Adipocyte (in vitro differentiated cells): ENCODE data around the gene PRMT6.
"Not testable (repeated sequence)": the region's sequence is repeated elsewhere in the genome, so short reads cannot be mapped to it uniquely, and the experiment has no call there.

ENCODE experiments used
- DNase-seq: peaks from one replicate; pipeline ENCODE4 v3.0.0-alpha.2; 2015; ENCODE audit warnings: low read depth
- H3K27me3 ChIP-seq: replicated peaks from 2 replicates; pipeline ENCODE4 v1.7.0; 2013; ENCODE audit warnings: mild to moderate bottlenecking, low read length, moderate library complexity; ENCODE audit not compliant: control insufficient read depth, insufficient read depth
- H3K36me3 ChIP-seq: 2 replicates; pipeline ENCODE4 v1.7.0; 2013; ENCODE audit warnings: low read length, mild to moderate bottlenecking, moderate library complexity; ENCODE audit not compliant: control insufficient read depth, insufficient read depth, severe bottlenecking
- H3K4me1 ChIP-seq: 2 replicates; pipeline ENCODE4 v1.7.0; 2013; ENCODE audit warnings: mild to moderate bottlenecking, low read length, moderate library complexity; ENCODE audit not compliant: control insufficient read depth, insufficient read depth
- H3K4me3 ChIP-seq: 2 replicates; pipeline ENCODE4 v1.7.0; 2013; ENCODE audit warnings: mild to moderate bottlenecking, low read length, moderate library complexity
- H3K9ac ChIP-seq: 2 replicates; pipeline ENCODE4 v1.7.0; 2013; ENCODE audit warnings: mild to moderate bottlenecking, low read length, moderate library complexity
- H3K9me3 ChIP-seq: 2 replicates; pipeline ENCODE4 v1.7.0; 2013; ENCODE audit warnings: mild to moderate bottlenecking, low read length, moderate library complexity; ENCODE audit not compliant: control insufficient read depth

PRMT6 gene

DNA sequence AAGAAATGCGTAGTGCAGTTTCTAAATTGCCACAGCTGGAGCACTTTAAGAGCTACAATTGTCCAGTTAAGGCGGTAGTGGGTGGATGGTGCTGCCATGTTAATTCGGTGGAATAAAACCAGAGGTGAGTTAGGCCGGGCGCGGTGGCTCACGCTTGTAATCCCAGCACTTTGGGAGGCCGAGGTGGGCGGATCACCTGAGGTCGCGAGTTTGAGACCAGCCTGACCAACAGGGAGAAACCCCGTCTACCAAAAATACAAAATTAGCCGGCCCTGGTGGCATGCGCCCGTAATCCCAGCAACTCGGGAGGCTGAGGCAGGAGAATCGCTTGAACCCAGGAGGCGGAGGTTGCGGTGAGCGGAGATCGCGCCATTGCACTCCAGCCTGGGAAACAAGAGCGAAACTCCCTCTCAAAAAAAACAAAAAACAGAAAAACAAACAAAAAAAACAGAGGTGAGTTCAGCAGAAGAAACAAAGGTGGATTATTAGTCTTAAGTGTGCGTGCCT is 502 bp upstream of the PRMT6 start:
- not testable (repeated sequence) for DNase-seq

DNA sequence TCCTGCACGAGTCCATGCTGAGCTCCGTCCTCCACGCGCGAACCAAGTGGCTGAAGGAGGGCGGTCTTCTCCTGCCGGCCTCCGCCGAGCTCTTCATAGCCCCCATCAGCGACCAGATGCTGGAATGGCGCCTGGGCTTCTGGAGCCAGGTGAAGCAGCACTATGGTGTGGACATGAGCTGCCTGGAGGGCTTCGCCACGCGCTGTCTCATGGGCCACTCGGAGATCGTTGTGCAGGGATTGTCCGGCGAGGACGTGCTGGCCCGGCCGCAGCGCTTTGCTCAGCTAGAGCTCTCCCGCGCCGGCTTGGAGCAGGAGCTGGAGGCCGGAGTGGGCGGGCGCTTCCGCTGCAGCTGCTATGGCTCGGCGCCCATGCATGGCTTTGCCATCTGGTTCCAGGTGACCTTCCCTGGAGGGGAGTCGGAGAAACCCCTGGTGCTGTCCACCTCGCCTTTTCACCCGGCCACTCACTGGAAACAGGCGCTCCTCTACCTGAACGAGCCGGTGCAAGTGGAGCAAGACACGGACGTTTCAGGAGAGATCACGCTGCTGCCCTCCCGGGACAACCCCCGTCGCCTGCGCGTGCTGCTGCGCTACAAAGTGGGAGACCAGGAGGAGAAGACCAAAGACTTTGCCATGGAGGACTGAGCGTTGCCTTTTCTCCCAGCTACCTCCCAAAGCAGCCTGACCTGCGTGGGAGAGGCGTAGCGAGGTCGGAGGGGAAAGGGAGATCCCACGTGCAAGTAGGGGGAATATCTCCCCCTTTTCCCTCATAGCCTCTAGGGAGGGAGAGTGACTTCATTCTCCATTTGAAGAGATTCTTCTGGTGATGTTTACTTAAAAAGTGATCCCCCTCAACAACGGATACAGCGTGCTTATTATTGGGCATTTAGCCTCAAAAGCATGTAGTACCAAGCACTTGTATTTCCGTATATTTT is 991 bp downstream of the PRMT6 start:
- no peaks in the 10 kb centered on the region for H3K9me3 ChIP-seq
- DNase-seq = peak; percentile 81
- peaks cover 4% of the 10 kb centered on the region for H3K36me3 ChIP-seq
- peak overlapping the region; percentile 96 for H3K9ac ChIP-seq
- peak overlapping the region; percentile 100 for H3K4me3 ChIP-seq
- peaks cover 6% of the 10 kb centered on the region for H3K4me1 ChIP-seq
- H3K27me3 ChIP-seq = no peaks in the 10 kb centered on the region

More for the DNA sequence above, 502 bp upstream of the PRMT6 start:
- not testable (repeated sequence) for H3K4me1 ChIP-seq, H3K36me3 ChIP-seq, H3K9me3 ChIP-seq, H3K27me3 ChIP-seq
- Histone ChIP-seq H3K9ac (peak overlapping the region; percentile 96), H3K4me3 (peak overlapping the region; percentile 100)

DNA sequence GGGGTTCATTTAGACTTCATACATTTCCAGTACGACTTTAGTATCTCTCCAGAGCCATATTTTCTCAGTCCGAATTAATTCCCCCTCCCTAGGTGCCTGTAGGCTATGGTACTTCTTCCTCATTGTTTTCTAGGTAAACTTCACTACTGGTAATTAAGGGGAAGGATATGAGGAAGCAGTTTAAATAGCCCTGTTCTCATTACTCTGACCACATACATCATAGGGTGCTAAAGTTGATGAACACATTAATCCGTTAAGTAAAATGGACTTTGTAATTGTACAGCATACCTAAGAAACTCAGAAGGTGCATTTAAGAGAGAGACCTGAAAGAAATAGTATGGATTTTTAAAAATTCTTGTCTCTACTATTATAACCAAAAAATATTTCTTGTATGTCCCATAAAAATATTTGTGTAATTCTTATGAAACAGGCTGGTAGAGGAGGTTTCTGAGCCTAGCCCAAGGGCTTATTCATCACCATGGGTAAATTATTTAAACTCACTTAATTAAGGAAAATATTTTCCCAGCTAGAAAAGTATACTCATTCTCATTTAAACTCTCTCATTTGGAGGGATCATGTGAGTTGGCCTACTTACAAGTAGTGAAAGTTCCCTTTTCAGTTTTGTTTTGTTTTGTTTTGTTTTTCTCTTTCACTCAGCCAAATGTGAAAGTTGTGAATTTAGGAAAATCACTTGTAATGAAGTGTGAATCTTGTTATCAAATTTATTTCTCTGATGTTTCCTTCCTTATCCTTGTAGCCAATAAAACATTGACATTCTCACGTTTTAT is 2.0 kb downstream of the PRMT6 start:
- Histone ChIP-seq H3K27me3 (no peaks in the 10 kb centered on the region), H3K9ac (no peak overlapping the region), H3K9me3 (no peaks in the 10 kb centered on the region), H3K4me3 (peak overlapping the region; percentile 100), H3K4me1 (peaks cover 6% of the 10 kb centered on the region), H3K36me3 (peaks cover 4% of the 10 kb centered on the region)
- peak; percentile 1 for DNase-seq

DNA sequence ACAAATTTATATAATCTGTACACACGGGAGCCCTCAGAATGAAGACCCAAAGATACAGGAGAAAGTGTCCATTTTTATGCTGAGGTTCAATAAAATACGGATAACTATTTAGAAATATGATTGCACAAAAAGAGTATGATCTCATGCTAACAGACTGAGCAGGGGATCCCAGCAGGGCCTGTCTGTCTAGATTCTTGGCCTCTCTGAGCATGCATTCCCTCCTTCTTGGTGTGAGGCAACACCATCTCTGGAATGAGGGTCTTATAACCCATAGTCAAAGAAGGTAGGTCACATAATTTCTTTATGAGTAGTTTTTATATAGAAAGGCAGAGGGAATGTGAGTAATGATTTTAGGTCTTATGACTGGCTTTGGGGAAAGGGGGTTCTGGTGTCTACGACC is 5.4 kb downstream of the PRMT6 start:
- peaks cover 4% of the 10 kb centered on the region for H3K36me3 ChIP-seq

DNA sequence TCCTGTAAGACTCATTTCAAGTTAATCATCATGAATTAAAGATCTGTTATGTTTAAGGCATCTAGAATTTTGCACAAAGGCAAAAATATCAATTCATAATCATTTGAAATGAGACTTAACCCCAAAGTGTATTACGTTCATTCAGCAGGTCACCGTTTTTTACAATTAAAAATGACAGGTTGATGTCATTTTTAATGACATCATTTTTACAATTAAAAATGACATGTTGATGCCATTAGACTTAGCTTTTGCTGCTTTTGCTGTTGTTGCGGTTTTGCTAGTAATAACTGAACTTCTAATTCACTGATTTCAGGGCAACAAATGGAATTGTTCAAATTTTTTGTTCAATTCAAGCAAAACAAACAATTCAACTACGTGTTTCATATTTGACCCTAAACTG is 17.0 kb downstream of the PRMT6 start:
- Histone ChIP-seq H3K9me3 (no peaks in the 10 kb centered on the region), H3K4me1 (no peaks in the 10 kb centered on the region), H3K4me3 (no peak overlapping the region), H3K36me3 (no peaks in the 10 kb centered on the region), H3K27me3 (no peaks in the 10 kb centered on the region), H3K9ac (no peak overlapping the region)
- DNase-seq = no peak

More for the DNA sequence above, 5.4 kb downstream of the PRMT6 start:
- Histone ChIP-seq H3K4me3 (no peak overlapping the region), H3K9me3 (no peaks in the 10 kb centered on the region), H3K27me3 (no peaks in the 10 kb centered on the region), H3K4me1 (peaks cover 6% of the 10 kb centered on the region), H3K9ac (no peak overlapping the region)
- no peak for DNase-seq

DNA sequence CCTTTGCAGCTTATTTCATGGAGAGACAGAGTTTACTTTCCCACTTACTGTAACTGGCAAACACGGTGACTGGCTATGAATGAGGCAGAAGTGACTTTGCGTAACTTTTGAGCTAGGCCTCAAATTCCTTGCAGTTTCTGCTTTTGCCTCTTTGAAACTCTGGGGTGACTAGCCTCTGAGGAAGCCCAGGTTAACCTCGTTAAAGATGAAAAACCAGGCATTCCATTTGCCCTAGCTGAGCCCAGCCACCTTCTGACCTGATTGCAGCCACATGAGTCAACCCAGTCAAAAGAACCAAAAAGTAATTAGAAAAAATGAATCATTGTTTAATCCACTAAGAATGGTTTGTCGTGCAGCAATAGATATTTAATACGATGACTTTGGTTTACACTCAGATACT is 20.4 kb downstream of the PRMT6 start:
- peak; percentile 35 for DNase-seq

DNA sequence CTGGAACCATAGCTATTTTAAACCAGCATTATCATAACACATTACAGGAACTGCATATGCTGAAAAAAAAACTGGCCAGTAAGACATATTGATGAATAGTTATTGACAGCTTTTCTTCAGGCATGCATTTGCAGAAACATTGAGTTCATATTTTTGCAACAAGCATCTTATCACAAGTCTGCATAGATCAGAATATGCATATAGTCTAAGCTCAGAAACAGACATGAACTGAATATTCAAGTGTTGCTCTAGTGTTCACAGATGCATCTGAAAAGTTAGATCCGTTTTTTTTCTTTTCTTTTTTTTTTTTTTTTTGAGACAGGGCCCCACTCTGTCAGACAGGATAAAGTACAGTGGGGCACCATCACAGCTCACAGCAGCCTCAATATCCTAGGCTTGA is 22.8 kb downstream of the PRMT6 start:
- no peak for DNase-seq
- Histone ChIP-seq H3K4me3 (no peak overlapping the region), H3K9me3 (peaks cover 10% of the 10 kb centered on the region), H3K4me1 (no peaks in the 10 kb centered on the region), H3K36me3 (no peaks in the 10 kb centered on the region), H3K27me3 (no peaks in the 10 kb centered on the region), H3K9ac (no peak overlapping the region)

More for the DNA sequence above, 20.4 kb downstream of the PRMT6 start:
- no peak overlapping the region for H3K4me3 ChIP-seq
- H3K4me1 ChIP-seq = no peaks in the 10 kb centered on the region
- no peaks in the 10 kb centered on the region for H3K27me3 ChIP-seq
- no peaks in the 10 kb centered on the region for H3K9me3 ChIP-seq
- H3K36me3 ChIP-seq = no peaks in the 10 kb centered on the region
- no peak overlapping the region for H3K9ac ChIP-seq

DNA sequence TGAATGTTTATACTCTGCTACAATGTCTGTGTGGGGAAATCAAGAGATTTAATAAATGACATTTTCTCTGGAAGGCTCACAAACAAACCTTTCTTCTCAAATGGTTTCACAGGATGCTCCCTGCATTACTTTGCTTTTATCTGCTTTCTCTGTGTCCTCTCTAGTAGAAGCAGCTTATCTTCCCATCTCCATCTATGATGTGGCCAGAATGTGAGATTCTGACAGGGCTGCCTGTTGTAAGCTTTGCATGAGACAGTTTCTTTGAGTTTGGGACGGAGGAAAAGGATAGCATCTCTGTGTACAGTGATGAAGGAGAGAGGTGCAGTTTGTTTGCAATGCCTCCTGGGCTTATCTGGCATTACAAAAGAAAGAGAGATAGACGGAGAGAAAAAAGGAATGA is 24.6 kb downstream of the PRMT6 start:
- H3K27me3 ChIP-seq = no peaks in the 10 kb centered on the region
- H3K9me3 ChIP-seq = peaks cover 15% of the 10 kb centered on the region
- no peaks in the 10 kb centered on the region for H3K36me3 ChIP-seq
- no peak for DNase-seq
- no peak overlapping the region for H3K9ac ChIP-seq
- no peaks in the 10 kb centered on the region for H3K4me1 ChIP-seq
- H3K4me3 ChIP-seq = no peak overlapping the region

DNA sequence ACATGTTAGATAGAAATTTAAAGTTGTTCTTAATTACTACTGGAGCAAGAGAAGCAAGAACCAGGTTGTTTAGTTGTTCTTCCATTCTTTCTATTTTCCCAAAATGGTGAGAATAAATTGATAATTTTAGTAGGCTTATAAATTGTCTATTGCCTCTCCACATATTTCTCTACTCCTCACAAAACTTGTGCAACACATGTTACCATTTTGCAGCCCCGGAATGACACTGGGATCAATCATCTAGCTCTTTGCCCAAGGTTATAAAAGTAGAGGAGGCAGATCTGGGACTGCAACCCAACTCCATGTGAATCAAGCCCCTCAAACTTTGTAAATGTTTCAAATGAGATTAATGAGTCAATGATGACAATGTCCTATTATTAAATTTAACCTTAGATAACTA is 34.9 kb downstream of the PRMT6 start:
- H3K9ac ChIP-seq = no peak overlapping the region
- DNase-seq = no peak
- H3K4me1 ChIP-seq = no peaks in the 10 kb centered on the region
- no peaks in the 10 kb centered on the region for H3K9me3 ChIP-seq
- no peaks in the 10 kb centered on the region for H3K36me3 ChIP-seq
- no peak overlapping the region for H3K4me3 ChIP-seq
- H3K27me3 ChIP-seq = no peaks in the 10 kb centered on the region

DNA sequence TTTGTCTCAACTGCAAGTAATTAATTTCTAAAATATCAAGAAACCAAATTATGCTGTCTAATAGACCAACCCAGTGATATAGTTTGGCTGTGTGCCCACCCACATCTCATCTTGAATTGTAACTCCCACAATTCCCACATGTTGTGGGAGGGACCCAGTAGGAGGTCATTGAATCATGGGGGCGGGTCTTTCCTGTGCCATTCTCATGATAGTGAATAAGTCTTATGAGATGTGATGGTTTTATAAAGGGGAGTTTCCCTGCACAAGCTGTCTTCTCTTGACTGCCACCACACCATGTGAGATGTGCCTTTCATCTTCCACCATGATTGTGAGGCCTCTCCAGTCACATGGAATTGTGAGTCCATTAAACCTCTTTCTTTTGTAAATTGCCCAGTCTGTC is 36.9 kb downstream of the PRMT6 start:
- H3K9me3 ChIP-seq, H3K27me3 ChIP-seq, H3K4me3 ChIP-seq, H3K36me3 ChIP-seq, H3K4me1 ChIP-seq, DNase-seq, H3K9ac ChIP-seq: not testable (repeated sequence)

DNA sequence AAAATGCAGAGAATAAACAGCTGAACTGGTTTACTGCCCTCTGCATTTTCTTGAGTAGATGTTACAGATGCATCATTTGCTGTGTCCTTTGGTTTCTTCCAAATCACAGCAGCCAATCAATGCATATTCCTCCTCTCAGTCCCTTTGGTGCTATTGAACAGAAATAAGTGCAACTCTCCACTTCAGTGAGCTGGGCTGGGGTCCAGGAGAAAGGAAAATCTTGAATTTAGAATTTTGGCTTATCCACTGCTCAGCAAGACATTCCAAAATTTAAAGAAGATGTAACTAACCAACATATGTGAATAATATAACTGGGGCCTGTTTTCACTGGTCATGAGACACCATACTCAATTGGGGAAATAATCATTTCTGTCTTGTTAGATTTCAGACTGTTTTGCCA is 39.2 kb downstream of the PRMT6 start:
- H3K36me3 ChIP-seq = no peaks in the 10 kb centered on the region
- peaks cover 6% of the 10 kb centered on the region for H3K4me1 ChIP-seq
- no peak overlapping the region for H3K9ac ChIP-seq
- DNase-seq = no peak
- H3K4me3 ChIP-seq = no peak overlapping the region
- H3K9me3 ChIP-seq = no peaks in the 10 kb centered on the region
- no peaks in the 10 kb centered on the region for H3K27me3 ChIP-seq
